Smooth muscle cell of the brain vasculature (primary cell): Measurements from ENCODE around the gene RAB3GAP2.
"Not testable (repeated sequence)": the region's sequence is repeated elsewhere in the genome, so short reads cannot be mapped to it uniquely, and the experiment has no call there.

Experiments used
- DNase-seq: peaks from one replicate; pipeline ENCODE4 v3.0.0-alpha.2; 2012; ENCODE audit warnings: low read depth, low spot score

RAB3GAP2 gene

GRCh38 chr1:220283625-220284024, 11.4 kb upstream of the RAB3GAP2 start:
- no peak for DNase-seq

GRCh38 chr1:220281159-220281574, 8.9 kb upstream of the RAB3GAP2 start:
- no peak for DNase-seq

- DNase-seq, result no peak
Measured at GRCh38 chr1:220280249-220280648, 8.0 kb upstream of the RAB3GAP2 start.

- no peak for DNase-seq
Measured at GRCh38 chr1:220278991-220279390, 6.7 kb upstream of the RAB3GAP2 start.

- no peak for DNase-seq
Measured at GRCh38 chr1:220275430-220275829, 3.2 kb upstream of the RAB3GAP2 start.

- DNase-seq, result no peak
Measured at GRCh38 chr1:220274251-220274855, 2.1 kb upstream of the RAB3GAP2 start.

- DNase-seq, result no peak
Measured at GRCh38 chr1:220272841-220273090, 513 bp upstream of the RAB3GAP2 start.

- no peak for DNase-seq
Measured at GRCh38 chr1:220271706-220272046, 577 bp downstream of the RAB3GAP2 start.

GRCh38 chr1:220269036-220269435, 3.2 kb downstream of the RAB3GAP2 start:
- DNase-seq, result no peak

GRCh38 chr1:220267630-220268029, 4.6 kb downstream of the RAB3GAP2 start:
- DNase-seq, result no peak

GRCh38 chr1:220260228-220260627, 12.0 kb downstream of the RAB3GAP2 start:
- not testable (repeated sequence) for DNase-seq

- not testable (repeated sequence) for DNase-seq
Measured at GRCh38 chr1:220259756-220260155, 12.5 kb downstream of the RAB3GAP2 start.

- not testable (repeated sequence) for DNase-seq
Measured at GRCh38 chr1:220256194-220256593, 16.1 kb downstream of the RAB3GAP2 start.

- no peak for DNase-seq
Measured at GRCh38 chr1:220255204-220255603, 17.0 kb downstream of the RAB3GAP2 start.

GRCh38 chr1:220253290-220253689, 19.0 kb downstream of the RAB3GAP2 start:
- DNase-seq, result not testable (repeated sequence)

- no peak for DNase-seq
Measured at GRCh38 chr1:220251272-220251671, 21.0 kb downstream of the RAB3GAP2 start.

GRCh38 chr1:220250681-220251080, 21.6 kb downstream of the RAB3GAP2 start:
- no peak for DNase-seq

GRCh38 chr1:220249522-220249921, 22.7 kb downstream of the RAB3GAP2 start:
- no peak for DNase-seq

- DNase-seq, result not testable (repeated sequence)
Measured at GRCh38 chr1:220248715-220249265, 23.5 kb downstream of the RAB3GAP2 start.

GRCh38 chr1:220245900-220246299, 26.4 kb downstream of the RAB3GAP2 start:
- DNase-seq, result not testable (repeated sequence)

- no peak for DNase-seq
Measured at GRCh38 chr1:220243947-220244346, 28.3 kb downstream of the RAB3GAP2 start.

GRCh38 chr1:220241072-220241663, 31.1 kb downstream of the RAB3GAP2 start:
- DNase-seq, result no peak

GRCh38 chr1:220239966-220240365, 32.3 kb downstream of the RAB3GAP2 start:
- no peak for DNase-seq

- no peak for DNase-seq
Measured at GRCh38 chr1:220239213-220239612, 33.0 kb downstream of the RAB3GAP2 start.
